HG03558 (cell line): Measurements from ENCODE around the gene TBC1D7.

Experiments used
- ATAC-seq: cut with Tn5 transposase; IDR thresholded peaks from one replicate; pipeline ENCODE4 v1.9.1; 2021; ENCODE audit warnings: moderate number of reproducible peaks; ENCODE audit not compliant: unreplicated experiment; ENCODE audit errors: extremely low read depth

The TBC1D7 gene

DNA sequence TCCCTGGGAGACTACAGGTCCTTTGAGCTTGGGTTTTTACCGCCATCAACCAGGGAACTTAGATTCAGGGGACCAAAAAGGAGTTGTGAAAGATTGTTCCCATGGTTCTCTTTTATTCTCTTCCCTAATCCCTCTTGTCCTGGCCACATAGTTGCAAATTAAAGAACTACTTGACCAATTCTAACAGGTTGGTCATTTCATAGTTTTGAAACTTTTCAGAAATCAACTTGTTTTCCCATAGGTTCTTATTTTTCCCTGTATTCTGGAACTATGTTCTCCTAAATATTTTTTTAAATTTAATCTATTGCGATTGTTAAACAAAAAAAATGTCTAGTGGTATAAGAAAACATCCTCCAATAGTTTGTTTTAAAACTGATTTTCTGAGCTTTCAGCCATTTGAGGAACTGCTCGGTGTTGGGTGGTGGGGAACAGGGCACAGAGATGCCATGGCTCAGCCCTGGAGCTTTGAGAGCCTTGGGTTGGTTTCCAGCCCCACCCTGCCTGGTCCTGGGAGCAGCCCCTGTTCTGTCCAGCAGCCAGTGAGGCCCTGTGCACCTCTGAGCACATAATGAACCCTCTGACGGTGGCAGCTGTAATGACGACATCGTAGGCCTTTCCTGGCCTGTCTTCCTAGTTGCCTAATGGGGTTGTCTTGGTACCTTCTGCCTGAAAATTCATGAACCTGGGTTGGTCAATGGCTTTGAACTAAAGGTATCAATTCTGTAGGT lies 53.5 kb downstream of the TBC1D7 start:
- no peak for ATAC-seq

DNA sequence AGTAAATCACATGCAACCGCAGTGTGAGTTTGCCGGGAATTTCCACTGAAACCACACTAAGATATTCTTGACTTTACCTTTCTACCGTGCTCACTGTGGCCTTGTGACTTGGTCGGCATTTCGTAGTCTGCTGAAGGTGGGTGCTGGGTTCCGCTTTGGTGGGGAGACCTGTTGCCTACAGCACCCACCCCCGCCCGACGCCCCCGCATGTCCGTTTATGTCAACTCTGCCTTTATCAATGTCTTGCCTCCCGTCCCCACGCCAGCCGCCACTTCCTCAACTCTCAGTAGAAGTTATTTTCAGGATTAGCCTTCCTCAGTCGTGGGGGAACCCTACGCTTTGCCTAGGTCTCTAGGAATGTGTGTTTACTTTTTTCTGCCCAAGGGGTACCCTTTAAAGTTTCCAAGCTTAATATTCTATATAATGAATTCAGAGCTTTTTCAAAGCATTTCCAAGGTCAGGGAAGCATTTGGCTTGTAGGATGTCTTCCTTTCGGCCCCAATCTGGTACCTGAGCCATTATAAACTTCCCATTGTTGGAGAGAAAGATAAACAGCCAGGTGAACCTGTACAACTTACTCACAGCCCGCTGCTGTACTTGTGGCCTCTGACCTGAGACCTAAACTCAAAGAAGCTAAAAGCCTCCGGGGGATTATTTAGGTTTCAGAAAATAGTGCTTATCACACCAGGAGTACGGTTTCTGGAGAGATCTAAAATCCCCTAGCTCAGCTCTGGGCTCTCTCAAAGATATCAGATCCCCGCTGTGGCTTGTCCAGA lies 54.2 kb downstream of the TBC1D7 start:
- no peak for ATAC-seq

DNA sequence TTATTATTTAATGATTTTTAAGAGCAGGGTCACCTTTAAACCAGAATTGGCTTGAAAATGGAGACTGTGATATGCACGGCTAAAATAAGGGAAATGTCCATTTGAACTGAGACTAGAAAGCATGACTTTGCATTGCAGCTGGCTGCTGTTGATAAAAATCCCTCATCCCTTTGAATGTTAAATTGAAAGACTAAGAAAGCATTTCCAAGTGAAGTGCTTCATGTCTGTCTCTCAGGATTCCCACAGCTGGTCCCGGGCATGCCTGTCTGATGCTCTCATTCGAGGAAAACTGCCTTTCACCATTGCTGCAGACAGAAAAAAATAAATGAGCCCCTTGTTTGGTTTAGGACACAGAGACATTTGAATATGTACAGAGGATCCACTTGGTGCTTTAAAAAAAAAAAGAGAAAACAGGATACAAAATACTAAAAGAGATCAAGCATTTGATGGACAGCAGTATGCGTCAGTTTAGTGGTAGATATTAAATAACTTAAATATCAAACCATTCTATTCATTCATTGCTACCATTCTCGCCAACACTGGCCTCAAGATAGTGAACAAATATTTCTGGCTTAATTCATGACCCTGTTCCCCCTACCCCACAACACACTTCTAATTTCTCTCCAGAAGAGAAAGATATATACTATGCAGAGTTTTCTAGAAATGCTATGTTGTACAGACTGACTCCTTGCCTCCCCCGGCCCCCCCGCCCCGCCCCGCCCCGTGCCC lies 55.0 kb downstream of the TBC1D7 start:
- ATAC-seq, result no peak

DNA sequence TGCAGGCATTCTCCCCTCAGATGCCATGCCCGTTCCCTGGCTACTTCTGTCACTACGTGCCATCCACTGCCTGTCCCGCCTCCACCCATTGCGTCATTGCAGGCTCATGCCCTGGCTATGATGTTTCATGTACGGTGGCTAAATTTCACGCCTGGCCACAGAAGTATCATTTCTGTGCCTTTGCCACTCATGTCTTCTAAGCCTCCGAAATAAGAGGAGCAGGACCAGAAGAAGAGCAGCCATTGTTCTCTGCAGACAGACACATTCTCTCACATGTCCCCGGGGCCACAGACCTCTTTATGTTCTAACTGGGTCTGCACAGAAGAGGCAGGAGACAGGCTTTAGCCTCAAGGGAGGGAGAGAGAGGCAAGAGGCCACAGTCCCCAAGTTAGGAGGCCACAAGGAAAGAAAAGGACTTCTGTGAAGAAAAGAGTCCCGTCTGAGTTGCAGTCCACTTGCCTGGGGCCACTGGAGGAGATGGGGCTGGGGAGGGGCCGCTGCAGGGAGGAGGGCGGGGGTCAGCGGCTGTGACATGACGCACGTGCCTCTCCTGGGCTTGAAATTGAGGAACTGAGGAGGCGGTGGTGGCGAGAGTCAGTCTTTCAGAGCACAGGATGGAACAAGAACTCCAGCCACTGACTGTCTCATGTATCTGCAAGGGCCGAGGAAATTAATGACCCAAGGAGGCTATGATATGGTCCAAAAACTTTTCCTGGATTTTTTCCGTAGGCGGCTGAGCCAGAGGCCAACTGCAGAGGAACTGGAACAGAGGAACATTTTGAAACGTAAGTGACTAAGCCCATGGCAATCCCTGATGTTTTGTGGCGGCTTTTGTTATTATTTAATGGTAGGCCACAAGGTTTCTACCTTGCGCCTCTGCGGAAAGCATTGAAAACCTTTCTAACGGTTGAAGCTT lies 55.9 kb downstream of the TBC1D7 start:
- no peak for ATAC-seq

DNA sequence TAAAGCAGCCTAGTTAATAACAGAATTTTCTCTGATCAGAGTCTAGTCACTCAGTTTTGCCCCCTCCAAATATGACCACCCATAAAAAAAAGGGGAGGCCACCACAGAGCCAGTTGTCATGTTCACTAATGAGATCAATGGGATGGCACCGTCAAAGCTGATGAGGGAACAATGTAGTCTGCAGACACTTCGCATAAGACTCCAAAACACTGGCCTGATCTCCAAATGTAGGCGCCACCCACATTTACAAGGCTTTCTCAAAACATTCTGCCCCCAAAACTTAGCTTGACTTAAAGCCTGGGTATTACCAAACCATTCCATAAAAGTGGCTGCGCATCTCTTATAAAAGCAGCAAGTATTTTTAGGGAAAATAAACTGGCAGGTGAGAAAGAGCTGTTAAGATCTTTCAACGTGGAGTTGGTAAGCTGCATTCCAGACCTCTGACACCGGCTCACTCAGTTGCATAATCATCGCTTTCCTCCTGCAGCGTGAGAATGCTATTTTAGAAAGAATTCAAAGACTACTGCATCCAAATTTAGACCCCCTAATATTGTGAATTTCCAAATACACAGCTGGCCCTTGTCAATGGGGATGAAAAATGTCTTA lies 59.3 kb downstream of the TBC1D7 start:
- ATAC-seq, result no peak

DNA sequence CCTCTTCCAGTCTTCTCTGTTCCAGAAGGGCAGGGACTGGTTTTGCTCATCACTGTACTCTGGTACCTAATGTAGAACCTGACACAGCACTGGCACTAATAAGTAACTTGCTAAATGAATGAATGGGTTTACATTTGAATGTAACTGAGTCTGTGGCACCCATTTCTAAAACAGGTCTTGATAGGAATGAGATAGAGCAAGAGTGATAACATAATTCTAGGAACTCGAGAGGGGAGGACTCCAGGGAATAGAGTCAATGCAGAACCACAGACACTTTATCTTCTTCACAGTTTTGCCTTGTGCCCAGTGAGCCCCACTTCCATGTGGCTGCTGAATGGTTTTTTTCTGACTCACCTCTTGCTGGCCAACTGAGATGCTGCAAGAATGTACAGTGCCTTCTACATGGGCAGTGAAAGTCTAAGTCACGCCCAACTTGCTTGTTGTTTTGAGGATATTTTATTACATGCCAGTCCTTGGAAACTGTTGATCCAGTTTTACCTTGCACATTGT lies 61.1 kb downstream of the TBC1D7 start:
- no peak for ATAC-seq

DNA sequence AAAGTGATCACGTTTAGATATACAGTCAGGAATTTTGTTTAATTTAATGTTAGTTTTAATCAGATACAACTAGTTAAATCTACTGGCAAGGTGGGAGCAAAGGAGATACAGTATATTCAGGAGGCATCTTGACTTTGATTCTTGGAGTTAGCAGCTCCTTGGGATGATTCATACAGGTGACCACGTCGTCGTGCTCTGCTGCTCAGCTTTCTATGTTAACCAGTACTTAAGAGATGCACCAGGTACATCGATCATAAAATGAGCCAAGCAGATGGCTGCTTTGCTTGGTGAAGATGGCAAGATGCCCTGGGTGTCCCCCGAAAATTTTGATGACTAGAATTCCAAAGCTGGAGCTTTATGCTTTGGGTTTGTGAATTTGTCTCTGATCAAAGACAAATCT lies 64.7 kb downstream of the TBC1D7 start:
- no peak for ATAC-seq

DNA sequence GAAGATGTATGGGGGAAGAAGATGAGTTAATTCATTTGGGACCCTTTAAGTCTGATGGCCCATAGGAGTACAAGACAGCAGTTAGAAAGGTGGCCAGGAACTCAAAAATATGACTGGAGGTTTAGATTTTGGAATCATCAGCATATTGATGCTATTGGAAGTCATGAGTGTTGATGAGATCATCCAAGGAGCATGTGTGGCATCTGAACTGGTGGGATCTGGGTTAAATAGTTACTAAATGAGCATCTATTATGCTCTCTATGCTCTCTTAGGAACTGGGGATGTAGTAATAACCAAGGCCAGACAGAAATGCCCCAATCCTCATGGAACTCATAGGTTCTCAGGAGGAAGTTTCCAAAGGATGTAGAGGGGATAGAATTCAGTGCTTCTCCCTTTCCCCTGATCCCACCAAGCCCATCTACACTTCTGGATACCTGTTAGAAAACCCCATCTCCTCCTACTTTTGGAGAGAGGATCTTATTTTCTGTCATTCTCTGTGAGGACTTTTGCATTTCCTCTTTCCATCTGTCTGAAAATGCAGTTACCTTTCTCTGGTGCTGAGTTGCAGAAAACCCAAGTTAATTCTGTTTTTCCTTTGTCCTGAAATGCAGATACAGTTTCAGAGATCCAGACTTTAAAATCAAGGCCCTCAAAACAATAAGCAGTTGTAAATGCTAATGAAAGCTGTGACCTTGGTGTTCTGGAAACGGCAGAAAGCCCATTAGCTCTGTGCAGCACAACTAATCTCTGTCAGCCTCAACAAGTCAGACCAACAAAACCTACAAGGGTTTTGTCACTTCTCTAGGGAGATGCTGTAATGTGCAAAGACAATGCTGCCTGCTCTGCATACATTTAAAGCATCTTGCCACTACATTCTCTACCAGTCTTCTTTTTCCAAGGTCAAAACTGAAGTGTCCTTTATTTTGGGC lies 65.8 kb downstream of the TBC1D7 start:
- ATAC-seq, result no peak

DNA sequence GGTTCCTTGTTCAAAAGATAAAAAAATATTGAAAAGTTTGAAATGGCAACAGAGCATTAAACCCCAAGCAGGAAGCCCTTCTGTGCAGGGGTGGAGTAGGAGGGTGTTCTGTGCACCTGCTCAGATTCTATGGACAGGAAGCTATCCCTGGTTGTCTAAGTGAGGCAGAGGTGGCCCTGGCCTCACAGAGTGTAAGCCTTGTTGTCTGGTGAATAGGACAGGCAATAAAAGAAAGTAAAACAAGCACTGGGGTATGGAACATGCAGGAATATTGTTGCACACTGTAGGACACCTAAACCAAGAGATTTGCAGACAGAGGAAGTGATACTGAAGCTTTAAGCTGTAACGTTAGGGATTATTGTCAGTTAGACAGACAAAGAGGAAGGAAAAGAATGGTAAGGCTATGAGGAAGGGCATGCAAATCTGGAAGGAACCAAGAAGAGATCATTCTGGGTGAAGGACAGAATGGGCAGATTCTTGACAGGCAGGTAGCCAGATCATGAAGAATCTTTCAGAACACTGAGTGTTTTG lies 66.8 kb downstream of the TBC1D7 start:
- peak; percentile 39 for ATAC-seq

DNA sequence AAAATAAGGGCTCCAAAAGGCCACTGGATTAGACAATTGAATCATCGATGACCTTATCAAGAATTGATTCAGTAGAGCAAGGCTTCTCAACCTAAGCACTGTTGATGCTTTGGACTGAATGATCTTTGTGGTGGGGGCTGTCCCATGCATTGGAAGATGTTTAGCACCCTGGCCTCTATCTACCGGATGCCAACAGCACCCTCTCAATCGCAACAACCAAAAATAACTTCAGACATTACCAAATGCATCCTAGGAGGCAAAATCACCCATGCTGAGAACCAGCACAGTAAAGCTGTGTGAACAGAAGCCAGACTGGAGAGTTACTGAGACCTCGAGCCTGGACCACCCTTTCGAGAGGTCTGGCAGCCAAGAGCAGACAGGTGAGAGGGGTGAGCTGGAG lies 67.5 kb downstream of the TBC1D7 start:
- no peak for ATAC-seq

DNA sequence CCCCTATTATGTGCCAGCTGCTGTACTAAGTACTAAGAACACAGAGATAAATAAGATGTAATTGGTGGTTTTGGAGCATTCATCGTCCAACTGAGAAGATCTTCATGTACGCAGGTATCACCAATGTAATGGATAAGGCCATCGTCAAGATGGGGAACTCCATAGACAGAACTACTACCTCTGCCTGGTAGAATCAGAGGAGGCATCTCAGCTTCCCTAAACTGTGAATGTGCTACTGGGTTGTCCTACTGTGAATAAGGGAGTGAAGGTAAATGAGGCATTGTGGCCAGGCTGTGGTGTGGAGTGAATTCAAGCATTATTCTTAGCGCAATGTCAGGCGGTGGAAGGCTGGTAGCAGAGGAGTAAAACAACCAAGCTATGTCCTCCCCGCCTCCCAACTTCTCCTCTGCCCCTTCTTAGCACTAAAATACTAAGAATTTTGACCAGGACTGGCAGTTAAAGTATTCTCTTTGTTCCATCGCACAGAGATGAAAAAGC lies 68.2 kb downstream of the TBC1D7 start:
- ATAC-seq, result no peak

DNA sequence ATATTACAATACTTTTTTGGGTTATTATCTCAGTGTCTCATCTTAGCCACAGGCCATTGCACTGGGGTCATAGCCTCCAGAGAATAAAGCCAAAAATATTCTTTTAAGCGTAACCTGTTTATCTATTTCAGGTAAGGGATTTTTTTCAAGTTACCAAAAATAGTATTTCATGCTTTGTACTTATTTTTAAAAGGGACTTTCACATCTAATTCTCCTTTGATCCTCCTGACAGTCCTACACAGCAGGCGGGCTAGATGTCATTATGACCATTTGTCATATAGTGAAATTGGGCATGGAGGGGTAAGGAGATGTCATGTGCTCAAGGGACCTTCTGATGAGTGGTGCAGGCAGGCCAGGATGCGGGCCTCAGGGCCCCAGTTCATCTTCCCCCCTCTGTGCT lies 68.9 kb downstream of the TBC1D7 start:
- no peak for ATAC-seq

DNA sequence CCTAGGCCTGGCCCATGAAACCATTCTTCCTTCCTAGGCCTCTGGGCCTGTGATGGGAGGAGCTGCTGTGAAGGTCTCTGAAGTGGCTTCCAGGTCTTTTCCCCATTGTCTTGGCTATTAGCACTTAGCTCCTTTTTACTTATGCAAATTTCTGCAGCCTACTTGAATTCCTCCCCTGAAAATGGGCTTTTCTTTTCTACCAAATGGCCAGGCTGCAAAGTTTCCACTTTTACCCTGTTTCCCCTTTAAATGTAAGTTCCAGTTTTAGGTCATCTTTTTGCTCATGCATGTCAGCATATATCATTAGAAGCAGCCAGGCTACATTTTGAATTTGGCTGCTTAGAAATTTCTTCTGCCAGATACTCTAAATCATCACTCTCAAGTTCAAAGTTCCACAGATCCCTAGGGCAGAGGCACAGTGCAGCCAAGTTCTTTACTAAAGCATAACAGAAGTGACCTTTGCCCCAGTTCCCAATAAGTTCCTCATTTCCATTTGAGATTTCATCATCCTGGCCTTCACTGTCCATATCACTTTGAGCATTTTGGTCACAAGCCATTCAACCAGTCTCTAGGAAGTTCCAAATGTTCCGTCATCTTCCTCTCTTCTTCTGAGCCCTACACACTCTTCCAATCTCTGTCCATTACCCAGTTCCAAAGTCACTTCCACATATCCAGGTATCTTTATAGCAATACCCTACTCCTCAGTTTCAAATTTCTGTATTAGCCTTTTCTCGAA lies 71.9 kb downstream of the TBC1D7 start:
- no peak for ATAC-seq
